ENCODE data around the gene IL17B. TPM values are rescaled to one million over a fixed set of nuclear protein-coding genes. Genes with fewer than 3 reads are reported as not detected.

IL17B gene
- total RNA-seq, 1 donor from 2014 or later, result not detected

- H3K27me3 Mint-ChIP-seq (ENCODE audit: low read depth), result no peaks in the 10 kb centered on the region
- TF ChIP-seq CTCF (conservative IDR thresholded peaks at IDR 0.05), result no peak
- DNase-seq (ENCODE audit: low read depth, low spot score), result no peak
- no peak overlapping the region for H3K4me3 Mint-ChIP-seq
- H3K27ac Mint-ChIP-seq (ENCODE audit: unreplicated experiment), result peak overlapping the region; percentile 15
- no peaks in the 10 kb centered on the region for H3K36me3 Mint-ChIP-seq (ENCODE audit: low read depth)
- H3K4me1 Mint-ChIP-seq, result peaks cover 43% of the 10 kb centered on the region
- no peaks in the 10 kb centered on the region for H3K9me3 Mint-ChIP-seq
Measured at GRCh38 chr5:149417711-149418368, 38.7 kb upstream of the IL17B start.

GRCh38 chr5:149416987-149417710 is 38.1 kb upstream of the IL17B start:
- Mint-ChIP-seq H3K9me3 (no peaks in the 10 kb centered on the region), H3K36me3 (ENCODE audit: low read depth) (no peaks in the 10 kb centered on the region), H3K4me3 (no peak overlapping the region), H3K4me1 (peaks cover 40% of the 10 kb centered on the region), H3K27ac (ENCODE audit: unreplicated experiment) (peak overlapping the region; percentile 15), H3K27me3 (ENCODE audit: low read depth) (no peaks in the 10 kb centered on the region)
- no peak for TF ChIP-seq CTCF (conservative IDR thresholded peaks at IDR 0.05)
- no peak for DNase-seq (ENCODE audit: low read depth, low spot score)

- DNase-seq (ENCODE audit: low read depth, low spot score), result no peak
- no peaks in the 10 kb centered on the region for H3K27me3 Mint-ChIP-seq (ENCODE audit: low read depth)
- no peaks in the 10 kb centered on the region for H3K36me3 Mint-ChIP-seq (ENCODE audit: low read depth)
- no peak for TF ChIP-seq CTCF (conservative IDR thresholded peaks at IDR 0.05)
- peaks cover 26% of the 10 kb centered on the region for H3K4me1 Mint-ChIP-seq
- no peak overlapping the region for H3K27ac Mint-ChIP-seq (ENCODE audit: unreplicated experiment)
- H3K4me3 Mint-ChIP-seq, result no peak overlapping the region
- H3K9me3 Mint-ChIP-seq, result no peaks in the 10 kb centered on the region
Measured at GRCh38 chr5:149415066-149415967, 36.2 kb upstream of the IL17B start.

- Mint-ChIP-seq H3K36me3 (ENCODE audit: low read depth) (no peaks in the 10 kb centered on the region), H3K9me3 (no peaks in the 10 kb centered on the region), H3K27ac (ENCODE audit: unreplicated experiment) (no peak overlapping the region), H3K27me3 (ENCODE audit: low read depth) (no peaks in the 10 kb centered on the region), H3K4me3 (no peak overlapping the region), H3K4me1 (peaks cover 20% of the 10 kb centered on the region)
- no peak for TF ChIP-seq CTCF (conservative IDR thresholded peaks at IDR 0.05)
- DNase-seq (ENCODE audit: low read depth, low spot score), result no peak
Measured at GRCh38 chr5:149414405-149415065, 35.4 kb upstream of the IL17B start.

Data from neural crest cell (in vitro differentiated cells).